T-helper 22 cell (primary cell): Measurements from ENCODE around the gene LAMC3.

Source experiments
- DNase-seq: peaks from one replicate; pipeline ENCODE4 v3.0.0-alpha.2; 2020; ENCODE audit warnings: low read depth

The LAMC3 gene

GRCh38 chr9:131076347-131077195 lies 67.6 kb downstream of the LAMC3 start:
- DNase-seq: no peak

- no peak for DNase-seq
Observed at GRCh38 chr9:131078427-131079366, 69.7 kb downstream of the LAMC3 start.

- DNase-seq: no peak
Observed at GRCh38 chr9:131080589-131080988, 71.6 kb downstream of the LAMC3 start.

GRCh38 chr9:131081868-131082267 lies 72.9 kb downstream of the LAMC3 start:
- no peak for DNase-seq

GRCh38 chr9:131082774-131083512 lies 74.0 kb downstream of the LAMC3 start:
- DNase-seq: no peak

- no peak for DNase-seq
Observed at GRCh38 chr9:131084661-131085369, 75.8 kb downstream of the LAMC3 start.

- no peak for DNase-seq
Observed at GRCh38 chr9:131085370-131086122, 76.6 kb downstream of the LAMC3 start.

- no peak for DNase-seq
Observed at GRCh38 chr9:131087354-131087893, 78.5 kb downstream of the LAMC3 start.

GRCh38 chr9:131090025-131090787 lies 81.2 kb downstream of the LAMC3 start:
- no peak for DNase-seq

GRCh38 chr9:131091352-131091992 lies 82.5 kb downstream of the LAMC3 start:
- no peak for DNase-seq

GRCh38 chr9:131092030-131092429 lies 83.1 kb downstream of the LAMC3 start:
- no peak for DNase-seq

- DNase-seq: no peak
Observed at GRCh38 chr9:131092548-131093440, 83.8 kb downstream of the LAMC3 start.

- no peak for DNase-seq
Observed at GRCh38 chr9:131094015-131094414, 85.0 kb downstream of the LAMC3 start.

GRCh38 chr9:131094622-131095021 lies 85.6 kb downstream of the LAMC3 start:
- no peak for DNase-seq

- no peak for DNase-seq
Observed at GRCh38 chr9:131095666-131096268, 86.8 kb downstream of the LAMC3 start.

GRCh38 chr9:131096269-131097125 lies 87.5 kb downstream of the LAMC3 start, which contains the start of gene AIF1L:
Gene AIF1L, plus strand, starts transcription at chr9:131096531. Its CDS starts 99 bp downstream, at chr9:131096630.
- no peak for DNase-seq
